H1 (cell line): Measurements from ENCODE around the gene AVPR2. TPM values are rescaled to one million over a fixed set of nuclear protein-coding genes. Genes with fewer than 3 reads are reported as not detected.

ENCODE experiments used
- CTCF ChIA-PET: fragments of 300-600 bp; sonication (Branson Sonifier 250); formaldehyde crosslinking; loops from one replicate; lab custom pipeline; 2021; ENCODE audit not compliant: partially characterized antibody; lab: Charles Lee
- POLR2A ChIA-PET: fragments of 300-600 bp; sonication (Branson Sonifier 250); formaldehyde crosslinking; loops from one replicate; lab custom pipeline; 2021; ENCODE audit warnings: inconsistent platforms; ENCODE audit not compliant: partially characterized antibody; lab: Charles Lee
- DNase-seq, 2 experiments: peaks; one replicate each; pipeline versions ENCODE4 v3.0.0 to v3.0.0-alpha.2; 2010 to 2022; ENCODE audit warnings: low spot score in 2 of 2, low read depth in 1 of 2, mixed read lengths in 1 of 2
- FAIRE-seq: peaks from 2 replicates; lab custom pipeline; 2011; peaks lifted over from hg19 to GRCh38; lab: Jason Lieb, UNC
- H2AFZ ChIP-seq: 2 replicates; pipeline ENCODE4 v1.8.1; 2012; ENCODE audit warnings: low read length, inconsistent platforms
- H2AK5ac ChIP-seq: 2 replicates; pipeline ENCODE4 v1.6.1; 2013; ENCODE audit warnings: low read depth, low read length
- H2BK120ac ChIP-seq: replicated peaks from 2 replicates; pipeline ENCODE3; 2013; ENCODE audit warnings: low read depth, low read length, inconsistent platforms
- H2BK12ac ChIP-seq: 2 replicates; pipeline ENCODE4 v1.6.1; 2013; ENCODE audit warnings: low read depth, low read length
- H2BK15ac ChIP-seq: 2 replicates; pipeline ENCODE4 v1.6.1; 2013; ENCODE audit warnings: low read length
- H2BK20ac ChIP-seq: 2 replicates; pipeline ENCODE4 v1.6.1; 2013; ENCODE audit warnings: low read length
- H2BK5ac ChIP-seq: 2 replicates; pipeline ENCODE4 v1.6.1; 2013; ENCODE audit warnings: low read depth, low read length
- H3K14ac ChIP-seq: 2 replicates; pipeline ENCODE4 v1.6.1; 2013; ENCODE audit warnings: inconsistent platforms; ENCODE audit not compliant: insufficient read length
- H3K18ac ChIP-seq: 2 replicates; pipeline ENCODE4 v1.6.1; 2013; ENCODE audit warnings: low read length; ENCODE audit errors: extremely low read depth
- H3K23ac ChIP-seq: 2 replicates; pipeline ENCODE4 v1.6.1; 2013; ENCODE audit warnings: inconsistent platforms; ENCODE audit not compliant: insufficient read length
- H3K23me2 ChIP-seq: 2 replicates; pipeline ENCODE4 v1.6.1; 2013; ENCODE audit warnings: low read depth, low read length
- H3K27ac ChIP-seq: 2 replicates; pipeline ENCODE4 v1.6.1; 2011; ENCODE audit warnings: low read depth, low read length, inconsistent platforms
- H3K27me3 ChIP-seq, 4 experiments: replicated peaks in 1 of 4; 1 replicate in 1 of 4; 2 replicates in 3 of 4; pipeline versions ENCODE4 v1.6.1 to v1.8.1; 2011 to 2013; ENCODE audit warnings: low read length in 3 of 4, mild to moderate bottlenecking in 3 of 4, inconsistent platforms in 2 of 4, mixed read lengths in 2 of 4, moderate library complexity in 1 of 4; ENCODE audit not compliant: control insufficient read depth in 3 of 4, insufficient read depth in 3 of 4; ENCODE audit errors: extremely low read depth in 1 of 4
- H3K36me3 ChIP-seq, 4 experiments: 2 replicates each; pipeline versions ENCODE4 v1.6.1 to v1.8.1; 2011 to 2013; ENCODE audit warnings: mild to moderate bottlenecking in 4 of 4, low read length in 3 of 4, moderate library complexity in 2 of 4, control low read depth in 1 of 4, inconsistent platforms in 1 of 4; ENCODE audit not compliant: insufficient read depth in 4 of 4, control insufficient read depth in 2 of 4
- H3K4ac ChIP-seq: replicated peaks from 2 replicates; pipeline ENCODE3; 2013; ENCODE audit warnings: low read length, low read depth, mixed read lengths, inconsistent platforms; ENCODE audit not compliant: insufficient read length
- H3K4me1 ChIP-seq, 4 experiments: replicated peaks in 1 of 4; 1 replicate in 1 of 4; 2 replicates in 3 of 4; pipeline versions ENCODE4 v1.6.1 to v1.8.1; 2011 to 2013; ENCODE audit warnings: low read length in 3 of 4, inconsistent platforms in 2 of 4, mixed read lengths in 1 of 4; ENCODE audit not compliant: insufficient read depth in 4 of 4, control insufficient read depth in 3 of 4
- H3K4me2 ChIP-seq, 2 experiments: 2 replicates each; pipeline versions ENCODE4 v1.6.1 to v1.8.1; 2011 to 2013; ENCODE audit warnings: low read depth in 2 of 2, low read length in 2 of 2, control low read depth in 1 of 2, inconsistent platforms in 1 of 2, mild to moderate bottlenecking in 1 of 2; ENCODE audit not compliant: insufficient read depth in 1 of 2
- H3K4me3 ChIP-seq, 4 experiments: fragments of 200-600, 300-600 bp in 1 of 4; sonication (generic), shearing (Covaris generic), sonication (Bioruptor Twin) in 1 of 4; 2 replicates each; pipeline versions ENCODE4 v1.5.1 to v1.8.1; 2011 to 2016; ENCODE audit warnings: low read length in 4 of 4, low read depth in 3 of 4, control low read depth in 2 of 4, inconsistent platforms in 2 of 4, mild to moderate bottlenecking in 2 of 4, mixed read lengths in 1 of 4, moderate library complexity in 1 of 4; ENCODE audit not compliant: insufficient read depth in 2 of 4; ENCODE audit errors: extremely low read depth in 1 of 4
- H3K56ac ChIP-seq: replicated peaks from 2 replicates; pipeline ENCODE3; 2013; ENCODE audit warnings: low read depth, mild to moderate bottlenecking, mixed read lengths, low read length, inconsistent platforms; ENCODE audit not compliant: insufficient read length
- H3K79me1 ChIP-seq: 2 replicates; pipeline ENCODE4 v1.6.1; 2013; ENCODE audit warnings: low read depth, low read length, control low read depth
- H3K79me2 ChIP-seq, 2 experiments: 2 replicates each; pipeline versions ENCODE4 v1.6.1 to v1.8.1; 2012 to 2013; ENCODE audit warnings: low read length in 2 of 2, mild to moderate bottlenecking in 2 of 2, inconsistent platforms in 1 of 2; ENCODE audit not compliant: insufficient read depth in 2 of 2, control insufficient read depth in 1 of 2
- H3K9ac ChIP-seq, 4 experiments: replicated peaks in 1 of 4; 1 replicate in 1 of 4; 2 replicates in 3 of 4; pipeline versions ENCODE4 v1.6.1 to v1.8.1; 2011 to 2013; ENCODE audit warnings: low read depth in 3 of 4, low read length in 3 of 4, control low read depth in 2 of 4, mild to moderate bottlenecking in 2 of 4, moderate library complexity in 2 of 4, inconsistent platforms in 1 of 4; ENCODE audit errors: extremely low read depth in 1 of 4
- H3K9me3 ChIP-seq, 2 experiments: 2 replicates each; pipeline versions ENCODE4 v1.6.1 to v1.8.1; 2012 to 2013; ENCODE audit warnings: mild to moderate bottlenecking in 2 of 2, moderate library complexity in 2 of 2, control low read depth in 1 of 2, inconsistent platforms in 1 of 2, low read depth in 1 of 2, low read length in 1 of 2, mixed read lengths in 1 of 2; ENCODE audit not compliant: insufficient read depth in 2 of 2
- H4K20me1 ChIP-seq, 2 experiments: replicated peaks in 1 of 2; 2 replicates each; pipeline versions ENCODE3 to v1.8.1; 2011 to 2013; ENCODE audit warnings: inconsistent platforms in 2 of 2, low read length in 2 of 2, mild to moderate bottlenecking in 1 of 2; ENCODE audit not compliant: insufficient read depth in 2 of 2, control insufficient read depth in 1 of 2
- H4K5ac ChIP-seq: 2 replicates; pipeline ENCODE4 v1.6.1; 2013; ENCODE audit warnings: low read length, low read depth, mixed read lengths, inconsistent platforms; ENCODE audit not compliant: insufficient read length
- H4K8ac ChIP-seq: 2 replicates; pipeline ENCODE4 v1.8.0; 2013; ENCODE audit warnings: mild to moderate bottlenecking, moderate library complexity, low read length, inconsistent platforms; ENCODE audit not compliant: insufficient read depth; ENCODE audit errors: extremely low read depth
- H4K91ac ChIP-seq: replicated peaks from 2 replicates; pipeline ENCODE3; 2013; ENCODE audit warnings: low read length, mixed read lengths, inconsistent platforms; ENCODE audit not compliant: insufficient read length
- CTCF ChIP-seq, 3 experiments: IDR thresholded peaks; 1 replicate in 2 of 3; 2 replicates in 1 of 3; pipeline versions ENCODE4 v1.5.1 to v1.6.1; 2011; ENCODE audit warnings: low read length in 3 of 3, mild to moderate bottlenecking in 3 of 3, inconsistent platforms in 2 of 3, low read depth in 1 of 3, moderate library complexity in 1 of 3; ENCODE audit not compliant: insufficient read depth in 1 of 3; ENCODE audit errors: control extremely low read depth in 1 of 3
- RAD21 ChIP-seq, 2 experiments: IDR thresholded peaks in 1 of 2; conservative IDR thresholded peaks in 1 of 2; 2 replicates each; pipeline ENCODE4 v1.6.1; 2011; ENCODE audit warnings: low read depth in 2 of 2, low read length in 2 of 2, improper control_type of control experiment in 1 of 2, inconsistent platforms in 1 of 2, mild to moderate bottlenecking in 1 of 2, moderate library complexity in 1 of 2
- RXRA ChIP-seq: IDR thresholded peaks from 2 replicates; pipeline ENCODE4 v1.6.1; 2011; ENCODE audit warnings: low read depth, mild to moderate bottlenecking, low read length, moderate library complexity; ENCODE audit not compliant: insufficient read depth
- SAP30 ChIP-seq: fragments of 300-600 bp; sonication (generic); IDR thresholded peaks from 2 replicates; pipeline ENCODE4 v1.7.1; 2012; ENCODE audit warnings: low read length, moderate library complexity, mild to moderate bottlenecking, inconsistent platforms; ENCODE audit not compliant: insufficient read depth, insufficient replicate concordance
- SIX5 ChIP-seq: IDR thresholded peaks from 2 replicates; pipeline ENCODE4 v1.6.1; 2011; ENCODE audit warnings: mild to moderate bottlenecking, low read depth, low read length
- TAF7 ChIP-seq: optimal IDR thresholded peaks from 2 replicates; pipeline ENCODE3; 2011; ENCODE audit warnings: low read depth, mild to moderate bottlenecking, inconsistent platforms, low read length, moderate library complexity, borderline replicate concordance
- WGBS, 2 experiments: shearing (Covaris generic) in 1 of 2; methylation state at CpG; one replicate each; pipeline versions ENCODE4 v1.1.6 to v1.1.7; 2013 to 2015; ENCODE audit warnings: low lambda C conversion rate in 2 of 2, mixed read lengths in 2 of 2, inconsistent platforms in 1 of 2, low coverage in 1 of 2, missing lambda C conversion rate in 1 of 2; ENCODE audit not compliant: insufficient replicate concordance in 2 of 2, insufficient coverage in 1 of 2, insufficient read length in 1 of 2; ENCODE audit errors: extremely low coverage in 1 of 2, missing lambda C conversion rate in 1 of 2; 5-methylcytosine and 5-hydroxymethylcytosine counted together
- polyA plus RNA-seq, 7 experiments: library from polyadenylated mRNA; depleted of rRNA in 3 of 7; stranded (reverse) in 5 of 7; unstranded in 2 of 7; fragments of >200 nt in 5 of 7; fragments of 200-250 nt in 2 of 7; gene quantifications; 1 replicate in 5 of 7; 2 replicates in 1 of 7; 4 replicates in 1 of 7; pipeline versions ENCODE4 v1.2.1 to v1.2.3, GENCODE V29; 2011 to 2013; ENCODE audit warnings: missing spikeins in 2 of 7, mixed read lengths in 2 of 7
- total RNA-seq: library from RNA; stranded (reverse); fragmentation: NEBNext Ultra II Directional; extraction: Animal tissue kit (Norgen Biotek cat#: 25700); gene quantifications from 2 replicates; pipeline ENCODE4 v1.2.1, GENCODE V29; 2021

AVPR2 gene
- total and polyA plus RNA-seq, 2 of the 8 experiments (the other 6 are each of a cell fraction or from before 2014, with no cell fraction given) = 0.09 TPM; not detected in 1

DNA sequence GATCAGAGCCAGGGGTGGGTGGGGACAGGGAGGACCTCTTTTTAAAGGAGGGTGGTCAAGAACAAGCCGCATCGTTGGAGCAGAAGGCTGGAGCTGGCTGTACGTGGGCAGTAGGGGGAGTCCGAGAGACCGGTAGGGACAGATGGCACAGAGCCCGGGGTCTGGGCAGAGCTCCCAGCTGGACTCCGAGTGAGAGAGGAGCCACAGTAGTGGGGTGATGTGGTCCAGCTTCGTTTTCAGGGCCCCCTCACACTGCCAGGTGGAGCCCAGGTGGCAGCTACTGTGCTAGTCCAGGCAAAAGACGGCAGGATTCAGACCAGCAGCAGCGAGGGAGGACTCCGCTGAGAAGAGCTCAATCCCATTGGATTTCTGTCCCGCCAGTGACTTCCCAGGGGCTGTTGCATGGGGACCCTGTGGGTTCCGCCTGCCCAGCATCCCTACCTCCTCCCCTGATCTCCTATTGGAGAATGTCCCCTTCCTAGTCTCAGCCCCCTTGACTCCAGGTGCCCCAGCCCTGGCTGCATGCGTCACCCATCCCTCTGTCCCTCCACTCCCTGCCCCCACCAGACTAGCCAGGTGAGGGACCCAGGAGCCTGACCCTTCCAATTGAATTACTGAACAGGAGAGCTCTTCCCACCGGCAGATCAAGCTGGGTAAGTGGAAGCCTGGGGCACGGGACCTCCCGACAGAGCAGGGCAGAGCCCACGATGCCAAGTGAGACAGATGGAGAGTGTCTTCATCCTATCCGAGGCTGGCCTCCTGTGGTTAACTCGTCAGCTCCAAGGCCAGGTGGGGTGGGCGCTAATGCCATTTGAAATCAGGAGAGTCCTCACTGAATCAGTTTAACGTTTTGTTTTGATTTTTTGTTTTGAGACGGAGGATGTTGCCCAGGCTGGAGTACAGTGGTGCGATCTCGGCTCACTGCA is 18.7 kb downstream of the AVPR2 start:
- no peak overlapping the region for H2BK12ac ChIP-seq
- no peak overlapping the region for H2BK20ac ChIP-seq
- H3K23me2 ChIP-seq = peaks cover 15% of the 10 kb centered on the region; the same call in 1 of the 2 replicates
- no peak overlapping the region for H2BK15ac ChIP-seq
- peaks cover 3 to 16% (median 12%) of the 10 kb centered on the region in 4 experiments for H3K4me1 ChIP-seq
- H4K8ac ChIP-seq = no peak overlapping the region; the same call in 1 of the 2 replicates
- 0 out of 8 replicates have a peak, but pooled peaks cover 0 to 2% (median 0%) of the 10 kb centered on the region in 4 experiments for H3K36me3 ChIP-seq
- H3K4ac ChIP-seq = no peak overlapping the region
- H3K27me3 ChIP-seq = no peaks in the 10 kb centered on the region
- no peaks in the 10 kb centered on the region for H3K9me3 ChIP-seq
- no peak overlapping the region for H3K9ac ChIP-seq
- no peak overlapping the region for H3K14ac ChIP-seq
- peaks cover 0 to 3% of the 10 kb centered on the region in 2 experiments; a peak in 1 of 4 replicates for H3K79me2 ChIP-seq
- H2BK120ac ChIP-seq = no peak overlapping the region
- no peak for DNase-seq
- no peak overlapping the region; the same call in 1 of the 2 replicates for H3K18ac ChIP-seq
- H4K91ac ChIP-seq = no peak overlapping the region
- no peak overlapping the region for H2AFZ ChIP-seq
- H3K4me3 ChIP-seq = no peak overlapping the region
- ChIA-PET POLR2A (interaction anchor here (0.8 to 14.9 kb wide), 10 partner anchors 11 to 48 kb away, joined by 3 to 231 read pairs (median 4); partner anchors contain the start of genes AVPR2, HCFC1, NAA10 and RENBP), CTCF (interaction anchor here (0.8 to 19.6 kb wide), 17 partner anchors 9 to 486 kb away, joined by 3 to 272 read pairs (median 4); partner anchors contain the start of genes DNASE1L1 and RENBP)
- no peak overlapping the region for H3K27ac ChIP-seq
- no peak overlapping the region for H2BK5ac ChIP-seq
- H3K56ac ChIP-seq = no peak overlapping the region
- no peak overlapping the region for H3K23ac ChIP-seq
- H4K5ac ChIP-seq = no peak overlapping the region
- H3K4me2 ChIP-seq = no peak overlapping the region; a peak in 1 of 4 replicates
- WGBS, 2 experiments = 86% methylated on average over 20 of the region's 25 CpGs; no CpG with 5 or more reads in 1 of the 2 experiments
- H2AK5ac ChIP-seq = no peak overlapping the region
- no peaks in the 10 kb centered on the region; the same call in 1 of the 2 replicates for H3K79me1 ChIP-seq
- peaks cover 0 to 2% of the 10 kb centered on the region in 2 experiments for H4K20me1 ChIP-seq
- FAIRE-seq = no peak
- TF ChIP-seq TAF7 (no peak), RAD21 (IDR thresholded peaks at IDR 0.05 in 1 of 2, conservative IDR thresholded peaks at IDR 0.05 in 1 of 2; ENCODE audit: low read depth in 2 of 2, low read length in 2 of 2) (peak in 1 of 2 experiments; percentile 23; a peak in 1 of 4 replicates), CTCF (IDR thresholded peaks at IDR 0.05; ENCODE audit: control extremely low read depth in 1 of 3, insufficient read depth in 1 of 3, low read depth in 1 of 3, low read length in 3 of 3) (peak in 2 of 3 experiments; percentile 21 to 22; a peak in 2 of 4 replicates), RXRA (no peak), SIX5 (no peak), SAP30 (no peak)
